ENCODE results near the gene ABCE1.

GRCh38 chr4:145101091-145101490 lies 3.0 kb downstream of the ABCE1 start:
- no peak for TF ChIP-seq CTCF (conservative IDR thresholded peaks at IDR 0.05; ENCODE audit: low read depth, low read length)
- TF ChIP-seq EZH2 (IDR thresholded peaks at IDR 0.05; ENCODE audit: low read length, unreplicated experiment), result no peak
- TF ChIP-seq EZH2phosphoT487 (IDR thresholded peaks at IDR 0.05; ENCODE audit: borderline replicate concordance, low read length), result no peak

Data from PC-3 (cell line).